SJSA1 (cell line): ENCODE measurements around the gene LAMA3. TPM values are rescaled to one million over a fixed set of nuclear protein-coding genes. Genes with fewer than 3 reads are reported as not detected.

ENCODE experiments used
- DNase-seq, 2 experiments: peaks; one replicate each; pipeline ENCODE4 v3.0.0-alpha.2; 2015 to 2020; ENCODE audit warnings: low spot score in 2 of 2, low read depth in 1 of 2
- H3K27ac ChIP-seq: fragments of 250-450 bp; sonication (Bioruptor Pico); 2 replicates; pipeline ENCODE4 v1.5.1; 2020; ENCODE audit warnings: mild to moderate bottlenecking, moderate library complexity
- H3K27me3 ChIP-seq: fragments of 250-450 bp; sonication (Bioruptor Pico); replicated peaks from 2 replicates; pipeline ENCODE4 v1.5.1; 2020; ENCODE audit warnings: mild to moderate bottlenecking, moderate library complexity
- H3K36me3 ChIP-seq: fragments of 250-450 bp; sonication (Bioruptor Pico); 2 replicates; pipeline ENCODE4 v1.5.1; 2020; ENCODE audit warnings: mild to moderate bottlenecking
- H3K4me1 ChIP-seq: fragments of 250-450 bp; sonication (Bioruptor Pico); replicated peaks from 2 replicates; pipeline ENCODE4 v1.6.1; 2021; ENCODE audit warnings: mild to moderate bottlenecking
- H3K4me3 ChIP-seq: fragments of 250-450 bp; sonication (Bioruptor Pico); 2 replicates; pipeline ENCODE4 v1.5.1; 2020; ENCODE audit warnings: mild to moderate bottlenecking
- H3K9me3 ChIP-seq: fragments of 250-450 bp; sonication (Bioruptor Pico); replicated peaks from 2 replicates; pipeline ENCODE4 v1.5.1; 2020; ENCODE audit warnings: mild to moderate bottlenecking
- total RNA-seq: library from RNA; depleted of rRNA; stranded (reverse); fragments of >200 nt; shearing (Covaris generic); gene quantifications from 2 replicates; pipeline ENCODE4 v1.2.3, GENCODE V29; 2014

LAMA3 gene
- total RNA-seq, 1 experiment from 2014 or later, result 0.61 TPM

DNA sequence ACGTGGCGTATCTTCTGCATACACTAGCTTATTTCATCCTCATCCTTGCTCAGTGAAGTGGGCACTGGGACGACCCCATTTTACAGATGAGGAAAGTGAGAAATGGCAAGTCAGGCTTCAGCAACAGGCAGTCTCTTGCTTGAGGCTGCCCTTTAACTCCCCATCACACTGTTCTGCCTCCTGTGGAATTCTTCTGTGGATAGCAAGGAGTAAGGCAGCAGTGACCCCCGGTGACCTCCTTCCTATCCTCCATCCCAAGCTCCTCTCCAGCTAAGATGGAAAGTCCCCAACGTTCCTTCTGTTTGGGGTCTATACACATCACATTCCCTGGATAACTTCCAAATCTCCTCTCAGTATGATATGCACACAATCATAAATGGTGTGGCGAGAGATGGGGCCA is 37.0 kb upstream of the LAMA3 start:
- no peaks in the 10 kb centered on the region for H3K4me1 ChIP-seq
- no peak overlapping the region for H3K27ac ChIP-seq
- no peak overlapping the region for H3K4me3 ChIP-seq
- no peak for DNase-seq
- H3K27me3 ChIP-seq, result peaks cover 16% of the 10 kb centered on the region; the same call in 1 of the 2 replicates
- H3K9me3 ChIP-seq, result no peaks in the 10 kb centered on the region
- H3K36me3 ChIP-seq, result no peaks in the 10 kb centered on the region

GRCh38 chr18:23658285-23658684 is 31.0 kb upstream of the LAMA3 start:
- peaks cover 45% of the 10 kb centered on the region for H3K27me3 ChIP-seq
- H3K4me3 ChIP-seq, result no peak overlapping the region
- H3K9me3 ChIP-seq, result no peaks in the 10 kb centered on the region
- H3K27ac ChIP-seq, result no peak overlapping the region
- peaks cover 10% of the 10 kb centered on the region for H3K4me1 ChIP-seq
- no peaks in the 10 kb centered on the region for H3K36me3 ChIP-seq
- no peak for DNase-seq

DNA sequence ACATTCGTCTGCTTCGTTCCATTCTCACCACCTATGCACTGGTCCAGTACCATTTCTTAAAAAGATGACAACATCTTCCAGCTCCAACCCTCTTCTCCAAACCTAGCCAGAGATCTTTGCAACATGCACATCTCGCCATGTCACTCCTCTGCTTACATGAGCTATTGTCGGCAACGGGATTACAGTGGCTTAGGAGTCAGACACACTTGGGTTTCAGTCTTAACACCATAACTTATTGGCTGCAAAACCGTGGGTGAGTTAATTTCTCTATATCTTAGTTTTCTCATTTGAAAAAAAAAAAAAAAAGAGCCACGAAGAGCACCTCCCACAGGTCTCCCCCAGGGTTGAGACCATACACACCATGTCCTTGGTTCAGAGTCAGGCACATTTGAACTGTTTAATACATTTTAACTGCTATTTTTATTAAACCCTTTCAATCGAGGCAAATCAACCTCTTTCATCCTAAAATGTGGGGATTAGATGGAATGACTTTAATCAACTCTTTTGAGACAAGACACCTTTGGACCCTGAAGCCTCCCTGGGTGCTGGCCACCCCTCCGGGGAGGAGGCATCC is 27.4 kb upstream of the LAMA3 start:
- Histone ChIP-seq H3K27ac (no peak overlapping the region), H3K4me1 (peaks cover 10% of the 10 kb centered on the region), H3K9me3 (no peaks in the 10 kb centered on the region), H3K4me3 (peak overlapping the region; percentile 29; the same call in 1 of the 2 replicates), H3K36me3 (no peaks in the 10 kb centered on the region), H3K27me3 (peaks cover 68% of the 10 kb centered on the region)
- DNase-seq, result no peak

DNA sequence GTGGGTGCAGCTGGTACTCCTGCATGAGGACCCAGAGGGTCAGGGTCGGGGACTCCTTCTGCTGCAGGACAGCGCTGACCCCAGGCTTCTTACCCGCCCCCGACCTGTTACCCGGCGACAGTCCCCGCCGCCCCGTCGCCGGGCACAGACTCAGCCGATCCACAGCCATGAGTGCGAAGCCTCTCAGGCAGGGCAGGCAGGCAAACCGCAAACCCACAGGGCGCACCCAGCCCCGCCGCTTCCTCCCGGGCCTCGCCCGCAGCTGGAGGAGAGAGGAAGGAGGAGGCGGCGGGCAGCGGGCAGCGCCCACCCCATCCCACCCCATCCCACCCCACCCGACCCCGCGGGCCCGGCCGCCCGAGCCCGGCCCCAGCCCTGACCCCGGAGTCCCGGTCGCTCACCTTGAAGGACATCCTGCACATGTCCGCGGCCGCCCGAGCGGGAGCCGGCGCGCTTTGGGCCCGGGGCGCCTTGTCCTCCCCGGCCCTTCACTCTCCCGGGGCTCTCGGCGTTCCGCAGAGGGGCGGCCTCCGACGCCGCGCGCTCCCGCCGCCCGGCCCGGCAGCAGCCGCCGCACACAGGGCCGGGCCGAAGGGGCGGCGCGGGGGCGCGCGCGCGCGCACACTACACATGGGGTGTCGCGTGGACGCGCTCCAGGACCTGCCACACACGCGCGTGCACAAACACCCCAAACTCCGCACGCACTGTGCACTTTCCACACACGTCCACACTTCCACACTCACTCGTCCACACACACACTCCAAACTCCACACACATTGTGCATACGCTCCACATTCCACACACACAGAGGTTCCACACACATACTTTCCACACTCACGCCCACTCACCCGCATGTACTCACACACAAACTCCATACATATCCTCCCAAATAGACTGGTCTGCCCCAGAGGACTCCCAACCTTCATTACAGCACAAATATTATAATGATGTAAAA is 26.7 kb upstream of the LAMA3 start, which contains the start of gene ANKRD29:
ANKRD29 (minus strand) TSS at position 603 of the 955 bp plus-strand sequence; CDS start at position 422, 181 bp downstream.
- Histone ChIP-seq H3K27ac (no peak within 1 kb of the TSS), H3K9me3 (no peaks in the 10 kb centered on the region), H3K4me1 (peaks cover 10% of the 10 kb centered on the region), H3K27me3 (peaks cover 68% of the 10 kb centered on the region), H3K36me3 (no peaks in the 10 kb centered on the region), H3K4me3 (peak within 1 kb of the TSS; percentile 29)
- DNase-seq, result peak in 1 of 2 experiments; percentile 44

DNA sequence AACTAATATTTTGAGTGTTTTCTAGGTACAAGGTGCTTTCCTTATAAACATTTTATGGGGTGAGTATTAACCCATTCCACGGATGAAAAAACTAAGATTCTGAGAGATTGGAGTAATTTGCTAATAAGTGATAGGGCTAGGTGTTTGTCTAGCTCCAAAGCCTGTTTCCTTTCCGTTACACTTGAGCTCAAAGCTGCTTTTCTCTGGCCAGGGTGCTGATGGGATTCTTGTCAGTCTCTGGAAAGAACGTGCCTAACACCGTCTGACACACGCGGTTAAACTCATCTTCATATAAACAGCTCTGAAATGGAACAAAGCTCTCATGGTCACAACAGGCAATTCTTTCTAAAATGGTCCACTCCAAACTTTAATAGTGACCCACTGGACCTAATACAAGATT is 24.6 kb upstream of the LAMA3 start:
- H3K9me3 ChIP-seq, result no peaks in the 10 kb centered on the region
- peaks cover 56% of the 10 kb centered on the region for H3K27me3 ChIP-seq
- no peak overlapping the region for H3K27ac ChIP-seq
- H3K4me3 ChIP-seq, result no peak overlapping the region
- DNase-seq, result no peak
- peaks cover 10% of the 10 kb centered on the region for H3K4me1 ChIP-seq
- H3K36me3 ChIP-seq, result no peaks in the 10 kb centered on the region

GRCh38 chr18:23667114-23667513 is 22.1 kb upstream of the LAMA3 start:
- Histone ChIP-seq H3K27me3 (peaks cover 37% of the 10 kb centered on the region), H3K36me3 (no peaks in the 10 kb centered on the region), H3K4me3 (no peak overlapping the region), H3K27ac (no peak overlapping the region), H3K9me3 (no peaks in the 10 kb centered on the region), H3K4me1 (peaks cover 9% of the 10 kb centered on the region)
- DNase-seq, result no peak

GRCh38 chr18:23668731-23669130 is 20.5 kb upstream of the LAMA3 start:
- no peak for DNase-seq
- no peaks in the 10 kb centered on the region for H3K4me1 ChIP-seq
- no peak overlapping the region for H3K27ac ChIP-seq
- no peaks in the 10 kb centered on the region for H3K36me3 ChIP-seq
- peaks cover 25% of the 10 kb centered on the region for H3K27me3 ChIP-seq
- no peaks in the 10 kb centered on the region for H3K9me3 ChIP-seq
- H3K4me3 ChIP-seq, result no peak overlapping the region

DNA sequence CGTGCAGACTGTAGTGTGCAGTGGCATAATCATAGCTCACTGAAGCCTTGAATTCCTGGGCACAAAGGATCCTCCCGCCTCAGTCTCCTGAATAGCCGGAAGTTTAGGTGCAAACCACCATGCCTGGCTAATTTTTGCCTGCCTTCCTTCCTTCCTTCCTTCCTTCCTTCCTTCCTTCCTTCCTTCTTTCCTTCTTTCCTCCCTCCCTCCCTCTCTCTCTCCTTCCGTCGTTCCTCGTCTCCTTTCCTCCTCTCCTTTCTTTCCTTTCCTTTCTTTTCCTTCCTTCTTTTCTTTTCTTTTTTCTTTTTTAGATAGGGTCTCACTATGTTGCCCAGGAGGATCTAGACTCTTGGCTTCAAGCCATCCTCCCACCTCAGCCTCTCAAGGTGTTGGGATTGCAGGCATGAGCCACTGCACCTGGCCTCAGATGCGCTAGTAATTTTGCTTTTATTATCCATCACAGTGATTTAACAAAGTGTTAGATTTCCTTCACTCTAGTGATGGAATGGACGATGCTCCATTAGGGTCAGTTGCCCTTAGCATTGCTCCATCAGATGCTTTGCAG is 20.0 kb upstream of the LAMA3 start:
- no peaks in the 10 kb centered on the region for H3K9me3 ChIP-seq
- no peak for DNase-seq
- H3K4me3 ChIP-seq, result no peak overlapping the region
- H3K27me3 ChIP-seq, result peaks cover 20% of the 10 kb centered on the region
- H3K27ac ChIP-seq, result no peak overlapping the region
- no peaks in the 10 kb centered on the region for H3K36me3 ChIP-seq
- H3K4me1 ChIP-seq, result no peaks in the 10 kb centered on the region

DNA sequence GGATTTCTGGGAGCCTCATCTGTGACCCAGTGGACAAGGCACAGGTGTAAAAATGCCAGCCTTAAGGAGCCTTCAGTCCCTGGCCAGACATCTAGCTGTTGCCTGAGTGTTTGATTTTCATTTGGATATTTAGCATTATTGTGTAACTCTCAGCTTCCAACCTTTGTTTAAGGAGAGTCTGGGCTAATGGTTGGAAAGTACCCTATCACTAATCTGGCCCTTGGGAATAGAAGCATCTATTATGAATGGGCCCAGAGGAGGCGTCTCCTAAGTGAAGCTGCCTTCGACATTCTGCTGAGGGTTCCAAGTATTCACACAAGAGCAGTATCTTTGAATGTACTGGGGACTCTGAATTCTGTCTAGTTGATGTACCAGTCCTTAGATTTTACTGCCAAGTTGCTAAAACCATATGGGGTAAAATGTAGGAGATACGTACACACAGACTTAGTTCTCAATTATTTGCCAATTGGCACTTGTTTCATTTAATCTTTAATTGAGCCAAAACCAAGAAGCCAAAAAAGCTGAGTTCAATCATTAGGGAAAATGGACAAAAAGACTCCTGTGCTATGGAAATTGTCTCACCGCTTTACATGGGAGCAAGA is 19.3 kb upstream of the LAMA3 start:
- Histone ChIP-seq H3K4me1 (no peaks in the 10 kb centered on the region), H3K27me3 (peaks cover 15% of the 10 kb centered on the region), H3K36me3 (no peaks in the 10 kb centered on the region), H3K9me3 (no peaks in the 10 kb centered on the region), H3K4me3 (no peak overlapping the region), H3K27ac (no peak overlapping the region)
- DNase-seq, result no peak

DNA sequence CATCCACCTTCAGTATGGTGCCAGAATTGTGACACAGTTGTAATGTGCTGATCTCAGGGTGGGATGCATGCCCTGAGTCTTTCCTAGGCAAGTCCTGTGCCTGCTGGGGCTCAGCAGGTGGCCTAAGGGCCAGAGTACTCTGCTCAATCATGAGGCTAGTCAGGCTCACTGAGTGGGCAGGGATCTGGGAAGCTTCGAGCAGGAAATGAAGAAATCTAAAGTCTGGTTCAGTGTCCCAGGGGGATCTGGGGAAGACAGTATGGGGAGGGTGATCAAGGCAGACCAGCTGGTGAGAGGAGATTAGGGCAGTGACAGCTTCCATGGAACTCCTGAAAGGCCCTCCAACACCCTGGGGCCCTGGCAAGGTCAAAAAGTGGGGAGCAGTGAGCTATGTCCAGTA is 17.7 kb upstream of the LAMA3 start:
- Histone ChIP-seq H3K27ac (no peak overlapping the region), H3K36me3 (no peaks in the 10 kb centered on the region), H3K9me3 (no peaks in the 10 kb centered on the region), H3K4me1 (no peaks in the 10 kb centered on the region), H3K27me3 (peaks cover 12% of the 10 kb centered on the region), H3K4me3 (no peak overlapping the region)
- DNase-seq, result no peak

GRCh38 chr18:23673725-23674124 is 15.5 kb upstream of the LAMA3 start:
- DNase-seq, result no peak
- Histone ChIP-seq H3K27ac (no peak overlapping the region), H3K36me3 (no peaks in the 10 kb centered on the region), H3K9me3 (no peaks in the 10 kb centered on the region), H3K27me3 (peaks cover 16% of the 10 kb centered on the region), H3K4me3 (no peak overlapping the region), H3K4me1 (no peaks in the 10 kb centered on the region)

- H3K27ac ChIP-seq, result no peak overlapping the region
- H3K4me1 ChIP-seq, result no peaks in the 10 kb centered on the region
- no peak for DNase-seq
- no peaks in the 10 kb centered on the region for H3K36me3 ChIP-seq
- no peaks in the 10 kb centered on the region for H3K9me3 ChIP-seq
- H3K27me3 ChIP-seq, result peaks cover 17% of the 10 kb centered on the region
- H3K4me3 ChIP-seq, result no peak overlapping the region
These were observed 14.0 kb upstream of the LAMA3 start for GRCh38 chr18:23675236-23675635.

- DNase-seq, result peak; percentile 12 to 47
- peaks cover 17% of the 10 kb centered on the region for H3K27me3 ChIP-seq
- no peaks in the 10 kb centered on the region for H3K9me3 ChIP-seq
- H3K36me3 ChIP-seq, result no peaks in the 10 kb centered on the region
- no peaks in the 10 kb centered on the region for H3K4me1 ChIP-seq
- H3K27ac ChIP-seq, result no peak overlapping the region
- no peak overlapping the region for H3K4me3 ChIP-seq
These were observed 13.4 kb upstream of the LAMA3 start for GRCh38 chr18:23675896-23676295.
